Measurements from ENCODE around the gene TPCN1.
A peak's percentile ranks its signal among the peaks of the same experiment; 100 is the strongest.

TPCN1 gene

DNA sequence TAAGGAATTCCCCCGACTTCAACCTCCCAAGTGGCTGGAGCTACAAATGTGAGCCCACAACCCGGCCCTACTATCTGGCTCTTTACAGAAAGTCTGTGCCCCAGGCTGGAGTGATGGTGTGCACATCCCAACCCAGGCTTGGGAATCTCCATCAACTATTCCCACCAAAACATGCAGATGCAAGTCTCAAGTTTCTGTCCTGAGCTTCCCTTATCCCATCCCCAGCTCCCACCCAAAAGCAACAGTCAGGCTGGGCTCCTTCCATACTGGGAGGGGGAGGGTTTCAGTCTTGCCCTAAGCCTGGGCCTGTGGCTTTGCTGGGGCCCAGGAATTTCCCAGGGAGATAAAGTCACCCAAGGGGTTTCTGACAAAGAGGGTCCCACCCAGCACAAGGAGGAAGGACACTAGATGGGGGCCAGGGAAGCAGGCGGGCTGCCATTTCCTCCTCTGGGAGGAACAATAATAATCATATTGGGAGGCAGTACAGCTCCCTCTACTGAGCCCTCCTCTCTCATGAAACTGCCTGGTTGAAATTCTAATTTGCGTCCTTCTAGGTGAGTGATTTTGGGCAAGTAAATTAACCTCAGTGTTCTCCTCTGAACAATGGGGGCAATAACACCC, 105.6 kb downstream of the TPCN1 start:
- TF ChIP-seq, protein P1, sequence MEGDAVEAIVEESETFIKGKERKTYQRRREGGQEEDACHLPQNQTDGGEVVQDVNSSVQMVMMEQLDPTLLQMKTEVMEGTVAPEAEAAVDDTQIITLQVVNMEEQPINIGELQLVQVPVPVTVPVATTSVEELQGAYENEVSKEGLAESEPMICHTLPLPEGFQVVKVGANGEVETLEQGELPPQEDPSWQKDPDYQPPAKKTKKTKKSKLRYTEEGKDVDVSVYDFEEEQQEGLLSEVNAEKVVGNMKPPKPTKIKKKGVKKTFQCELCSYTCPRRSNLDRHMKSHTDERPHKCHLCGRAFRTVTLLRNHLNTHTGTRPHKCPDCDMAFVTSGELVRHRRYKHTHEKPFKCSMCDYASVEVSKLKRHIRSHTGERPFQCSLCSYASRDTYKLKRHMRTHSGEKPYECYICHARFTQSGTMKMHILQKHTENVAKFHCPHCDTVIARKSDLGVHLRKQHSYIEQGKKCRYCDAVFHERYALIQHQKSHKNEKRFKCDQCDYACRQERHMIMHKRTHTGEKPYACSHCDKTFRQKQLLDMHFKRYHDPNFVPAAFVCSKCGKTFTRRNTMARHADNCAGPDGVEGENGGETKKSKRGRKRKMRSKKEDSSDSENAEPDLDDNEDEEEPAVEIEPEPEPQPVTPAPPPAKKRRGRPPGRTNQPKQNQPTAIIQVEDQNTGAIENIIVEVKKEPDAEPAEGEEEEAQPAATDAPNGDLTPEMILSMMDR (IDR thresholded peaks at IDR 0.05), result peak; percentile 11; the same call in 1 of the 2 replicates
- no peak for TF ChIP-seq ZFX (IDR thresholded peaks at IDR 0.05; ENCODE audit: borderline replicate concordance)
- no peak overlapping the region for H3K27ac ChIP-seq

DNA sequence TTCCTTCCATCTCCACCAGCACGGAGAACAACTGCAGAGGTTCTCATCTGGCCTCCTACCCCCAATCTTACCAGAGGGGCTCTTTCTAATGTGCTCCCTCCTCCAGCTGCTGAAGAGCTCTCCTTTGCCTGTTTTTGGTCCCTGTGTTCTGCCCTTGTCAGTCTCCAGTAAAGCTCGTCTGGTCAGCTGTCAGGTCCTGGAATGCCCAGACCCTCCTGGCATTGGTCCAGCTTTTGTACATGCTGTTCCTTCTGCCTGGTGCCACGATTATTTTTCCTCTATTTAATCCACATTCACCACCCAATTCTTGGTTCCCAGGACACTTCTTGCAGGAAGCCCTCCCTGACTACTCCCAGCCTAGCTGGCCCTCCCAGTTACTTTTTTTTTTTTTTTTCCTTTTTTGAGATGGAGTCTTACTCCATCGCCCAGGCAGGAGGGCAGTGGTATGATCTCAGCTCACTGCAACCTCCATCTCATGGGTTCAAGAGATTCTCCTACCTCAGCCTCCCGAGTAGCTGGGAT, 107.2 kb downstream of the TPCN1 start:
- TF ChIP-seq, protein P1 (IDR thresholded peaks at IDR 0.05), result no peak
- TF ChIP-seq ZFX (IDR thresholded peaks at IDR 0.05; ENCODE audit: borderline replicate concordance), result no peak
- H3K27ac ChIP-seq, result no peak overlapping the region

DNA sequence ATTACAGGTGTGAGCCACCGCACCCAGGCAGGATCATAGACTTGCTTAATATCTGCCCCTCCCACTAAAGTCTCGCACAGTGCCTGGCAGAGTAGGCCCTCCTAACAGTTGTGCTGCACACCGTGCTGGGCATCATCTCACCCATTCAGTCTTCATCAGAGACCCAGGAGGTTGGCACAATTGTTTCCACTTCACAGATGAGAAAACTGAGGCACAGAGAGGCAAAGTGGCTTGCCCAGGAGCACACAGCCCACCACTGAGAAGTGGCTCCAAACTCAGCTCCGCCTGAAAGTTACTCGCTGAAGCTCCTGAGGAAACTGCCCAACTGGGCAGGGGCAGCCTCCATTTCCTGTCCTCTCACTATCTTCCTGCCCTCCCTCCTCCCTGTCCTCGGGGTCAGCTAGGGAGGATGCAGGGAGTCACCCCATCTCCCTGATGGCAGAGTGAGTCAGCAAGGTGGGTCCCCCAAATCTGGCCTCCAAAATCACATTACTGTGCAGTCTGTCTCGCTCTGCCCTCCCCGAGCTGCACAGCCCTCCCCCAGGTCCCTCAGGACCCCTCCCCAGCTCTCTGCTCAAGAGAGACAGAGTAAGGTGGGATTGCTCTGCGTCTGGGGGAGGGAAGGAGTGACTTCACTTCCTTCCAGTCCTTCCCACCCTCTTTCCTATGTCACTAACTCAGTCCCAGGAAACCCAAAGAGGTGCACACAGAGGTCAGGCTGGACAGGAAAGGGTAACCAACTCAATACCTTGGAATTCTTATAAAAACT, 107.9 kb downstream of the TPCN1 start:
- no peak for TF ChIP-seq ZFX (IDR thresholded peaks at IDR 0.05; ENCODE audit: borderline replicate concordance)
- TF ChIP-seq, protein P1 (IDR thresholded peaks at IDR 0.05), result no peak
- H3K27ac ChIP-seq, result no peak overlapping the region

DNA sequence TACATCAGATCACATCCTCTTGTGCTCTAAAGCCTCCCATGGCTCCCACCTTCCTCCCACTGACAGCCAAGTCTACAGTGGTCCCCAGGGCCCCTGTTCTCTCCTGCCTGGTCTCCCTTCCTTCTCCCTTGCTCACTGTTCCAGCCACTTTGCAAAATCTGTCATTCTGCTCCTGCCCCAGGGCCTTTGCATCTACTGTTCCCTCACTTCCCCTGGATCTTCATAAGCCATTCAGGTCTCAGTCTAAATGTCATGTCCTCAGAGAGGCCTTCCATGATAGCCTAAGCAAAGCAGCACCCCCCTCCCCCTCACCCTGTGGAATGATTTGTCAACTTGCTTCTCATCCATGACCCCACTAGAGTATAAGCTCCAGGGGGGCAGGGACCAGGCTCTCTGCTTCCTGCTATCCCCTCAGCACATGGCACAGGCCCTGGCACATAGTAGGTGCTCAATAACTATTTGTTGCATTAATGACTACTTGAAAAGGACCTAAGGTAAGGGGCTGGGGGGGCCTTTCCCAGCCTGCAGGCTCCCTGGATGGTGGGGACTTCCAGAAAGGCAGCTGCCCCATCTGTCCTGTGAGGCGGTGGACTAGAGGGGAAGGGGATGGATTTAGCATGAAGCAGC, 108.6 kb downstream of the TPCN1 start:
- no peak overlapping the region for H3K27ac ChIP-seq
- no peak for TF ChIP-seq ZFX (IDR thresholded peaks at IDR 0.05; ENCODE audit: borderline replicate concordance)
- TF ChIP-seq, protein P1 (IDR thresholded peaks at IDR 0.05), result no peak

DNA sequence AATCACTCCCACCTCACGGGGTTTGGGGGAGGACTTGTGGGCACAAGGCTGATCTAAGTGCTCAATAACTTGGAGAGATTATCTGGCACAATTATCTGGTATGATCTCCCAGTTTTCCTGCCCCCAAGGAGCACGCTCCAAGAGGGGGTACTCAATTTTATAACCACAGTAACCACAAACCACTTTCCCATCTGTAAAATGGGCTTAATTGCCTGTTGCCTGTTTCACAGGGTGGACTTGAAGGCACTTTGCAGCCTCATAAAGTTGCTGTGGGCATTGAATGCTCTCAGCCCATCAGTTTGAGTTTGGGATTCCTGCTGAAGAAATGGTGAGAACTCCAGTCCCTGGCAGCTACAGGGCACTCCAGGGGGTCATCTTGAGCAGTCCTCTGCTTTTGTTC, 109.2 kb downstream of the TPCN1 start:
- TF ChIP-seq ZFX (IDR thresholded peaks at IDR 0.05; ENCODE audit: borderline replicate concordance), result no peak
- TF ChIP-seq, protein P1 (IDR thresholded peaks at IDR 0.05), result no peak
- H3K27ac ChIP-seq, result no peak overlapping the region

DNA sequence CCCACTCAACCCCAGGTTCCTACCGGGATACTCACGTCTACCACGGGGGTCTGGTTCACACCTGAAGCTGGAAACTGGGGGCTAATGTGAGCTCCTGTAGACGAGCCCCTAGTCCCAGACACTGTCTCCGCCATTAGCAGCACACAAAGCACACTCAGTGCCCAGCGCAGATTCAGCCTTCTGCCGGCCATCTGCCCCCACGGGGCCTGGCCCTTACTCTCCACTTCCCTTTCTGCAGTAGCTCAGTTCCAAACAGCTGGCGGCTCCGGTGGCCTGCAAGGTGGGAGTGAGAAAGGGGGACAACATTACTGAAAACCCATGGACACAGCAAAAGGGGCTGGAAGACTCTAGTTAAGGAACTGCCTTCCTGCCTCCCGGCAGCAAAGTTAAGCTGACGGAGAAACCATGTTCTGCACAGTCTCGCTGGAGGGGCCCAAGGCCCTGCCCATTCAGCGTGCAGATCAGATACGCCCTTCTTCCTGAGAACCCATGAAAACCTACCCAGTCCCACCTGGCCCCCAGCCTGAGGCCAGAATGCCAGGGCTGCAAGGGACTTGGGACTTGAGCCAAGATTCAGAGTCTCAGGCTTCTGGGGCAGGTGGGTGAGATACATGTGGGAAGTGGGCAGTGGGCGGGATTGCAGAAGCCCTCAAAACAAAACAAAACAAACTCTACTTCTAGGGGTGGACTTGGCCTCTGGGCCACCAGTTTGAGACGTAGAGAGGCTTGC, 111.6 kb downstream of the TPCN1 start:
- H3K27ac ChIP-seq, result no peak overlapping the region
- no peak for TF ChIP-seq ZFX (IDR thresholded peaks at IDR 0.05; ENCODE audit: borderline replicate concordance)
- TF ChIP-seq, protein P1 (IDR thresholded peaks at IDR 0.05), result no peak

All from 22Rv1 (cell line).